Occipital lobe (tissue), 2 donors: ENCODE data around the gene C14orf119. TPM values are rescaled to one million over a fixed set of nuclear protein-coding genes. Genes with fewer than 3 reads are reported as not detected.

Experiments used
- DNase-seq: peaks from one replicate; lab custom pipeline; 2025; lab: John Stamatoyannopoulos, UW
- total RNA-seq: library from RNA; depleted of rRNA; stranded (reverse); fragments of >200 nt; gene quantifications from one replicate; pipeline ENCODE4 v1.2.3, GENCODE V29; 2014

Gene C14orf119
- 17.9 TPM for total RNA-seq

- DNase-seq = no peak
Measured at GRCh38 chr14:23095196-23096108, at the start of gene C14orf119. Gene C14orf119 (plus strand): TSS chr14:23095505. CDS start chr14:23097659, 2,154 bp downstream.

GRCh38 chr14:23047034-23047634 is 48.2 kb upstream of the C14orf119 start:
- no peak for DNase-seq

GRCh38 chr14:23047751-23048693 is 47.3 kb upstream of the C14orf119 start:
- no peak for DNase-seq

GRCh38 chr14:23049011-23049410 is 46.3 kb upstream of the C14orf119 start:
- no peak for DNase-seq

- no peak for DNase-seq
Measured at GRCh38 chr14:23051141-23052057, 43.9 kb upstream of the C14orf119 start.

- no peak for DNase-seq
Measured at GRCh38 chr14:23052182-23052623, 43.1 kb upstream of the C14orf119 start.

- DNase-seq = no peak
Measured at GRCh38 chr14:23052671-23053070, 42.6 kb upstream of the C14orf119 start.

- DNase-seq = no peak
Measured at GRCh38 chr14:23053426-23053825, 41.9 kb upstream of the C14orf119 start.

GRCh38 chr14:23054000-23054811 is 41.1 kb upstream of the C14orf119 start:
- no peak for DNase-seq

- DNase-seq = no peak
Measured at GRCh38 chr14:23055147-23055550, 40.2 kb upstream of the C14orf119 start.

GRCh38 chr14:23055621-23056144 is 39.6 kb upstream of the C14orf119 start:
- DNase-seq = no peak

GRCh38 chr14:23056145-23056955 is 39.0 kb upstream of the C14orf119 start:
- DNase-seq = no peak

- no peak for DNase-seq
Measured at GRCh38 chr14:23056956-23057756, 38.1 kb upstream of the C14orf119 start, which contains the start of gene CDH24. Gene CDH24 (minus strand): TSS chr14:23057520. CDS start chr14:23055733, 1,787 bp downstream.

- DNase-seq = no peak
Measured at GRCh38 chr14:23057757-23058653, 37.3 kb upstream of the C14orf119 start.

- no peak for DNase-seq
Measured at GRCh38 chr14:23058654-23059504, 36.4 kb upstream of the C14orf119 start.
